ENCODE results near the gene TCERG1L. TPM values are rescaled to one million over a fixed set of nuclear protein-coding genes. Genes with fewer than 3 reads are reported as not detected.

Gene TCERG1L
- total and polyA plus RNA-seq, 9 of the 15 experiments (the other 6 are each of a cell fraction or from before 2014, with no cell fraction given) = not detected

DNA sequence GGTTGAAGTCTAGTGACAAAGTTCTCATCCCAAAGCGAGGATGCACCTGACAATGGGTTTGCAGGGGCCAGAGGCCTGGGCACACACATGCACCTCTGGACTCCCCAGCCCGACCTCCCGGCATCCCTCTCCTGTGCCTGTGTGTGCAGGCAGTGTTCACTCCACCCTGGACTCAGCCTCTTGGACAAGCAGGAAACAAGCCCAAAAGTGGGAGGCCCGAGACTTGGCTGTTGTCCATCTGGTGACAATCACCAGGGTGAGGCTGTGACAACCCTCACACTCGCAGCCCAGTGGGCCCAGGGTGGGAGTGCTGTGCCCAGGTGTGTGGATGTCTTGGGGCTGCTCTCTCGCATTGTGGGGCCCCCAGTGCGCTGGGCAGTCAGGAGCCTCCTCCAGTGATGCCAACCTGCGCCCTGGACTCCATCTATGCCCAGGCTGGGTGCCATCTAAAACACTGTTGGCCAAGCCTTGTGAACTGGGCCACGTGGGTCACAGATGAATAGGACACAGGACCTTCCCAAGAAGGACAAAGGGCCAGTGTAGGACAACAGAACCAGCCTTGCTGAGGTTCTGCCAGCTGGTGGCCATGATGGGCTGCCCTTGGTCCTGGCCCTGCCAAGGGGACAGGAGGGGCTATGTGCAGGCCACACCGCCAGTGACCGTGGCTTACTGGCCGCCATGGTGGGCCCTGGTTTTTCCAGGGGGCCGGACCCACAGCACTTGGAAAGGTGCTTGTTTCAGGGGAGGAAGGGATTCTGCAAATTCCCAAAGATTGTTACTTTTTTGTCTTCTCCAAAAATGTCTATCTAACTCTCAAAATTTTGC lies 144.3 kb downstream of the TCERG1L start (continued):
- no peak for TF ChIP-seq SRSF7 (optimal IDR thresholded peaks at IDR 0.05; ENCODE audit: low read depth, low read length)
- no peak for TF ChIP-seq ZNF699 (CRISPR knock-in tag; IDR thresholded peaks at IDR 0.05; ENCODE audit: insufficient replicate concordance)
- TF ChIP-seq JUN (IDR thresholded peaks at IDR 0.05; ENCODE audit: borderline replicate concordance, low read depth, low read length) = no peak
- no peak for TF ChIP-seq JUN (CRISPR knock-in tag; IDR thresholded peaks at IDR 0.05; ENCODE audit: borderline replicate concordance)
- TF ChIP-seq FOXJ3 (CRISPR knock-in tag; IDR thresholded peaks at IDR 0.05) = no peak
- no peak for TF ChIP-seq GATAD2A (IDR thresholded peaks at IDR 0.05)
- TF ChIP-seq SRSF3 (IDR thresholded peaks at IDR 0.05; ENCODE audit: insufficient read depth, low read length) = no peak
- TF ChIP-seq, protein P1, sequence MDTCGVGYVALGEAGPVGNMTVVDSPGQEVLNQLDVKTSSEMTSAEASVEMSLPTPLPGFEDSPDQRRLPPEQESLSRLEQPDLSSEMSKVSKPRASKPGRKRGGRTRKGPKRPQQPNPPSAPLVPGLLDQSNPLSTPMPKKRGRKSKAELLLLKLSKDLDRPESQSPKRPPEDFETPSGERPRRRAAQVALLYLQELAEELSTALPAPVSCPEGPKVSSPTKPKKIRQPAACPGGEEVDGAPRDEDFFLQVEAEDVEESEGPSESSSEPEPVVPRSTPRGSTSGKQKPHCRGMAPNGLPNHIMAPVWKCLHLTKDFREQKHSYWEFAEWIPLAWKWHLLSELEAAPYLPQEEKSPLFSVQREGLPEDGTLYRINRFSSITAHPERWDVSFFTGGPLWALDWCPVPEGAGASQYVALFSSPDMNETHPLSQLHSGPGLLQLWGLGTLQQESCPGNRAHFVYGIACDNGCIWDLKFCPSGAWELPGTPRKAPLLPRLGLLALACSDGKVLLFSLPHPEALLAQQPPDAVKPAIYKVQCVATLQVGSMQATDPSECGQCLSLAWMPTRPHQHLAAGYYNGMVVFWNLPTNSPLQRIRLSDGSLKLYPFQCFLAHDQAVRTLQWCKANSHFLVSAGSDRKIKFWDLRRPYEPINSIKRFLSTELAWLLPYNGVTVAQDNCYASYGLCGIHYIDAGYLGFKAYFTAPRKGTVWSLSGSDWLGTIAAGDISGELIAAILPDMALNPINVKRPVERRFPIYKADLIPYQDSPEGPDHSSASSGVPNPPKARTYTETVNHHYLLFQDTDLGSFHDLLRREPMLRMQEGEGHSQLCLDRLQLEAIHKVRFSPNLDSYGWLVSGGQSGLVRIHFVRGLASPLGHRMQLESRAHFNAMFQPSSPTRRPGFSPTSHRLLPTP (IDR thresholded peaks at IDR 0.05; ENCODE audit: borderline replicate concordance, extremely low read depth, insufficient read length) = no peak
- TF ChIP-seq, protein P2, sequence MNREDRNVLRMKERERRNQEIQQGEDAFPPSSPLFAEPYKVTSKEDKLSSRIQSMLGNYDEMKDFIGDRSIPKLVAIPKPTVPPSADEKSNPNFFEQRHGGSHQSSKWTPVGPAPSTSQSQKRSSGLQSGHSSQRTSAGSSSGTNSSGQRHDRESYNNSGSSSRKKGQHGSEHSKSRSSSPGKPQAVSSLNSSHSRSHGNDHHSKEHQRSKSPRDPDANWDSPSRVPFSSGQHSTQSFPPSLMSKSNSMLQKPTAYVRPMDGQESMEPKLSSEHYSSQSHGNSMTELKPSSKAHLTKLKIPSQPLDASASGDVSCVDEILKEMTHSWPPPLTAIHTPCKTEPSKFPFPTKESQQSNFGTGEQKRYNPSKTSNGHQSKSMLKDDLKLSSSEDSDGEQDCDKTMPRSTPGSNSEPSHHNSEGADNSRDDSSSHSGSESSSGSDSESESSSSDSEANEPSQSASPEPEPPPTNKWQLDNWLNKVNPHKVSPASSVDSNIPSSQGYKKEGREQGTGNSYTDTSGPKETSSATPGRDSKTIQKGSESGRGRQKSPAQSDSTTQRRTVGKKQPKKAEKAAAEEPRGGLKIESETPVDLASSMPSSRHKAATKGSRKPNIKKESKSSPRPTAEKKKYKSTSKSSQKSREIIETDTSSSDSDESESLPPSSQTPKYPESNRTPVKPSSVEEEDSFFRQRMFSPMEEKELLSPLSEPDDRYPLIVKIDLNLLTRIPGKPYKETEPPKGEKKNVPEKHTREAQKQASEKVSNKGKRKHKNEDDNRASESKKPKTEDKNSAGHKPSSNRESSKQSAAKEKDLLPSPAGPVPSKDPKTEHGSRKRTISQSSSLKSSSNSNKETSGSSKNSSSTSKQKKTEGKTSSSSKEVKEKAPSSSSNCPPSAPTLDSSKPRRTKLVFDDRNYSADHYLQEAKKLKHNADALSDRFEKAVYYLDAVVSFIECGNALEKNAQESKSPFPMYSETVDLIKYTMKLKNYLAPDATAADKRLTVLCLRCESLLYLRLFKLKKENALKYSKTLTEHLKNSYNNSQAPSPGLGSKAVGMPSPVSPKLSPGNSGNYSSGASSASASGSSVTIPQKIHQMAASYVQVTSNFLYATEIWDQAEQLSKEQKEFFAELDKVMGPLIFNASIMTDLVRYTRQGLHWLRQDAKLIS (CRISPR knock-in tag; IDR thresholded peaks at IDR 0.05) = no peak
